Muscle of leg (tissue), 11 donors: ENCODE data around the gene SULF2. TPM values are rescaled to one million over a fixed set of nuclear protein-coding genes. Genes with fewer than 3 reads are reported as not detected.

Source experiments
- DNase-seq: peaks from one replicate; pipeline ENCODE4 v3.0.0; 2013
- H3K27ac ChIP-seq: one replicate; pipeline ENCODE4 v1.5.1; 2013; ENCODE audit warnings: mild to moderate bottlenecking, low read length, control low read depth
- H3K27me3 ChIP-seq: one replicate; pipeline ENCODE4 v1.6.1; 2013; ENCODE audit warnings: low read length; ENCODE audit not compliant: control insufficient read depth, insufficient read depth
- H3K36me3 ChIP-seq: one replicate; pipeline ENCODE4 v1.6.1; 2013; ENCODE audit warnings: low read length; ENCODE audit not compliant: control insufficient read depth, insufficient read depth
- H3K4me1 ChIP-seq: one replicate; pipeline ENCODE4 v1.6.1; 2013; ENCODE audit warnings: low read length; ENCODE audit not compliant: control insufficient read depth, insufficient read depth
- H3K4me3 ChIP-seq: one replicate; pipeline ENCODE4 v1.5.1; 2013; ENCODE audit warnings: low read length, control low read depth
- H3K9me3 ChIP-seq: replicated peaks from 2 replicates; pipeline ENCODE4 v1.6.1; 2013; ENCODE audit warnings: low read depth, low read length; ENCODE audit not compliant: control insufficient read depth
- WGBS: methylation state at CpG from one replicate; pipeline ENCODE4 v1.1.5; 2013; ENCODE audit warnings: missing lambda C conversion rate; ENCODE audit not compliant: insufficient coverage; 5-methylcytosine and 5-hydroxymethylcytosine counted together
- polyA plus RNA-seq, 8 donors: library from polyadenylated mRNA; unstranded; fragments of 120-200 nt; gene quantifications; one replicate each; pipeline versions ENCODE4 v1.2.1 to v1.2.3, GENCODE V29; 2013; ENCODE audit warnings: inconsistent platforms in 1 of 8, low replicate concordance in 1 of 8; ENCODE audit not compliant: insufficient read length in 8 of 8, insufficient read depth in 1 of 8
- total RNA-seq: library from RNA; stranded (reverse); fragments of 120-200 nt; gene quantifications from one replicate; pipeline ENCODE4 v1.2.4, GENCODE V29; 2013

Gene SULF2
- total and polyA plus RNA-seq, 9 donors = 31.6 to 121 (median 56.4) TPM

- no CpG with 5 or more reads among the region's 1 CpG for WGBS
- Histone ChIP-seq H3K4me3 (no peak overlapping the region), H3K27me3 (no peaks in the 10 kb centered on the region), H3K27ac (no peak overlapping the region), H3K36me3 (peaks cover 24% of the 10 kb centered on the region), H3K4me1 (no peaks in the 10 kb centered on the region), H3K9me3 (no peaks in the 10 kb centered on the region)
- no peak for DNase-seq
Observed at GRCh38 chr20:47654370-47654769, 130.9 kb downstream of the SULF2 start.

GRCh38 chr20:47653869-47654268, 131.4 kb downstream of the SULF2 start:
- no CpG with 5 or more reads among the region's 2 CpGs for WGBS
- no peak for DNase-seq
- no peak overlapping the region for H3K4me3 ChIP-seq
- no peak overlapping the region for H3K27ac ChIP-seq
- no peaks in the 10 kb centered on the region for H3K4me1 ChIP-seq
- no peaks in the 10 kb centered on the region for H3K27me3 ChIP-seq
- peaks cover 27% of the 10 kb centered on the region for H3K36me3 ChIP-seq
- H3K9me3 ChIP-seq = no peaks in the 10 kb centered on the region

DNA sequence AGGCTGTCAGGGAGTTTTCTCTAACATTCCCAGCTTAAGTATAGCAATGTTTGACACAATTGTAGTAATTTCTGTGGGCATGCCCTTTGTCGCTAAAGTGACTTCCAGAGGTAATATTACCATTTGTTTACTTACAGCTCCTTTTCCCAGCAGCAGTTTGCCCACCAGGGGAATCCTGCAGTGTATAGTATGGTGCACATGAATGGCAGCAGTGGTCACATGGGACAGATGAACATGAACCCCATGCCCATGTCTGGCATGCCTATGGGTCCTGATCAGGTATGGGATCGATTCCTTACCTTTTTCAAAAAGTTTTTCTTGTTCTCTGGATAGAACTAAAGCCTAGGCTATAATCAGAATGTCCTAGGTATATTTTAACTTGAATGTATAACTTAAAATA, 132.5 kb downstream of the SULF2 start:
- H3K36me3 ChIP-seq = peaks cover 29% of the 10 kb centered on the region
- no peak overlapping the region for H3K27ac ChIP-seq
- no CpG with 5 or more reads among the region's 2 CpGs for WGBS
- H3K9me3 ChIP-seq = no peaks in the 10 kb centered on the region
- no peaks in the 10 kb centered on the region for H3K27me3 ChIP-seq
- no peak for DNase-seq
- H3K4me3 ChIP-seq = no peak overlapping the region
- H3K4me1 ChIP-seq = no peaks in the 10 kb centered on the region

- DNase-seq = no peak
- Histone ChIP-seq H3K36me3 (peaks cover 29% of the 10 kb centered on the region), H3K27ac (no peak overlapping the region), H3K9me3 (no peaks in the 10 kb centered on the region), H3K4me3 (no peak overlapping the region), H3K4me1 (no peaks in the 10 kb centered on the region), H3K27me3 (no peaks in the 10 kb centered on the region)
- WGBS = no CpG with 5 or more reads among the region's 3 CpGs
Observed at GRCh38 chr20:47652301-47652700, 133.0 kb downstream of the SULF2 start.

DNA sequence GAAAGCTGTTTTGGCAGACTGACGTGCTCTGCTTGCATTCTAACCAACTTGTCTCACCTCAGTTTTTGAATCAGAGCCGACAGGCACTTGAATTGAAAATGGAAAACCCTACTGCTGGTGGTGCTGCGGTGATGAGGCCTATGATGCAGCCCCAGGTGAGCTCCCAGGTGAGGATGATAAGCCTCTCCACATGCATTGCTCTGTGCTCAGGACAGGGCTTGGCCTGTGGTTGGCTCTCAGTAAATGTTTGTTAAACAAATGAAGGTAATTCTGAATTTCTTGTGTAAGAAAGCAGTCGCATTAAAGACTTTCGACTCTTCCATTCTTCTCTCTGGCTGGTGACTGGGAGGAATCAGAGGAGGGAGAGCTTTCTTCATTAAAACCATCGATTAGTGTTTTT, 136.3 kb downstream of the SULF2 start:
- H3K36me3 ChIP-seq = peaks cover 41% of the 10 kb centered on the region
- H3K9me3 ChIP-seq = no peaks in the 10 kb centered on the region
- H3K4me1 ChIP-seq = no peaks in the 10 kb centered on the region
- WGBS = 94% methylated on average over 3 of the region's 6 CpGs
- H3K27ac ChIP-seq = no peak overlapping the region
- DNase-seq = no peak
- no peaks in the 10 kb centered on the region for H3K27me3 ChIP-seq
- no peak overlapping the region for H3K4me3 ChIP-seq

GRCh38 chr20:47647994-47648393, 137.3 kb downstream of the SULF2 start:
- WGBS = 83% methylated on average over 1 of the region's 7 CpGs
- H3K9me3 ChIP-seq = no peaks in the 10 kb centered on the region
- H3K36me3 ChIP-seq = peaks cover 38% of the 10 kb centered on the region
- no peaks in the 10 kb centered on the region for H3K27me3 ChIP-seq
- H3K4me3 ChIP-seq = no peak overlapping the region
- no peak for DNase-seq
- H3K27ac ChIP-seq = no peak overlapping the region
- no peaks in the 10 kb centered on the region for H3K4me1 ChIP-seq

GRCh38 chr20:47645632-47646031, 139.6 kb downstream of the SULF2 start:
- Histone ChIP-seq H3K4me3 (no peak overlapping the region), H3K27me3 (no peaks in the 10 kb centered on the region), H3K36me3 (peaks cover 27% of the 10 kb centered on the region), H3K27ac (no peak overlapping the region), H3K4me1 (no peaks in the 10 kb centered on the region), H3K9me3 (no peaks in the 10 kb centered on the region)
- 63% methylated on average over 1 of the region's 2 CpGs for WGBS
- no peak for DNase-seq

GRCh38 chr20:47642624-47643023, 142.7 kb downstream of the SULF2 start:
- Histone ChIP-seq H3K4me3 (no peak overlapping the region), H3K9me3 (no peaks in the 10 kb centered on the region), H3K36me3 (peaks cover 27% of the 10 kb centered on the region), H3K4me1 (no peaks in the 10 kb centered on the region), H3K27me3 (no peaks in the 10 kb centered on the region), H3K27ac (no peak overlapping the region)
- WGBS = 80% methylated on average over 1 of the region's 4 CpGs
- no peak for DNase-seq

GRCh38 chr20:47642118-47642517, 143.2 kb downstream of the SULF2 start:
- peaks cover 26% of the 10 kb centered on the region for H3K36me3 ChIP-seq
- H3K4me3 ChIP-seq = no peak overlapping the region
- H3K27me3 ChIP-seq = no peaks in the 10 kb centered on the region
- DNase-seq = peak; percentile 41
- H3K27ac ChIP-seq = no peak overlapping the region
- WGBS = no CpG with 5 or more reads among the region's 4 CpGs
- no peaks in the 10 kb centered on the region for H3K4me1 ChIP-seq
- H3K9me3 ChIP-seq = no peaks in the 10 kb centered on the region

DNA sequence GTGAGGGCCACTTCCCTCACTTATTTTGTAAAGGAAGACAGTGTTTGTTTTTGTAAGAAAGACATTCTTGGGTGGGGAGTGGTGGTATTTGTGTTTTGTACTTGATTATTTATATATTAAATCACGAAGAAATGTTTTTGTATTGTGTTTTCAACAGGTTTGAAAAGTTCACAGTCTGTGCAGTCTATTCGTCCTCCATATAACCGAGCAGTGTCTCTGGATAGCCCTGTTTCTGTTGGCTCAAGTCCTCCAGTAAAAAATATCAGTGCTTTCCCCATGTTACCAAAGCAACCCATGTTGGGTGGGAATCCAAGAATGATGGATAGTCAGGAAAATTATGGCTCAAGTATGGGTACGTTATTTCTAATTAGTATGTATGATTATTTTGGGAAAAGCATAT, 146.4 kb downstream of the SULF2 start:
- H3K27me3 ChIP-seq = no peaks in the 10 kb centered on the region
- no peak overlapping the region for H3K27ac ChIP-seq
- H3K9me3 ChIP-seq = no peaks in the 10 kb centered on the region
- DNase-seq = no peak
- no peak overlapping the region for H3K4me3 ChIP-seq
- no peaks in the 10 kb centered on the region for H3K4me1 ChIP-seq
- H3K36me3 ChIP-seq = peaks cover 31% of the 10 kb centered on the region
- whole genome bisulfite sequencing = no CpG with 5 or more reads among the region's 4 CpGs

DNA sequence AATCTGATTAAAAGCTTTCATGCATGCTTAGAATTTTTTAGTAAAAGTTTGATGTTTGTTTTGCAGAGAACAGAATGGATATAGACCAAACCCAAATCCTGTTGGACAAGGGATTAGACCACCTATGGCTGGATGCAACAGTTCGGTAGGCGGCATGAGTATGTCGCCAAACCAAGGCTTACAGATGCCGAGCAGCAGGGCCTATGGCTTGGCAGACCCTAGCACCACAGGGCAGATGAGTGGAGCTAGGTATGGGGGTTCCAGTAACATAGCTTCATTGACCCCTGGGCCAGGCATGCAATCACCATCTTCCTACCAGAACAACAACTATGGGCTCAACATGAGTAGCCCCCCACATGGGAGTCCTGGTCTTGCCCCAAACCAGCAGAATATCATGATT, 150.0 kb downstream of the SULF2 start:
- 93% methylated on average over 3 of the region's 4 CpGs for whole genome bisulfite sequencing
- Histone ChIP-seq H3K4me1 (no peaks in the 10 kb centered on the region), H3K9me3 (no peaks in the 10 kb centered on the region), H3K27ac (no peak overlapping the region), H3K36me3 (peaks cover 29% of the 10 kb centered on the region), H3K4me3 (no peak overlapping the region), H3K27me3 (no peaks in the 10 kb centered on the region)
- DNase-seq = no peak
